Skin epidermis (tissue), 12 donors: Measurements from ENCODE around the gene UGT1A6.

ENCODE experiments used
- H3K27ac ChIP-seq, 21 experiments: fragments of 200-600 bp; sonication (generic) in 11 of 21; one replicate each; pipeline ENCODE4 v1.5.0; 2020; ENCODE audit warnings: mild to moderate bottlenecking in 3 of 21, inconsistent platforms in 2 of 21, moderate library complexity in 2 of 21
- H3K4me3 ChIP-seq, 7 experiments: fragments of 200-600 bp; sonication (generic) in 2 of 7; one replicate each; pipeline ENCODE4 v1.5.0; 2020; ENCODE audit warnings: inconsistent platforms in 2 of 7, mild to moderate bottlenecking in 2 of 7, moderate library complexity in 1 of 7

The UGT1A6 gene

DNA sequence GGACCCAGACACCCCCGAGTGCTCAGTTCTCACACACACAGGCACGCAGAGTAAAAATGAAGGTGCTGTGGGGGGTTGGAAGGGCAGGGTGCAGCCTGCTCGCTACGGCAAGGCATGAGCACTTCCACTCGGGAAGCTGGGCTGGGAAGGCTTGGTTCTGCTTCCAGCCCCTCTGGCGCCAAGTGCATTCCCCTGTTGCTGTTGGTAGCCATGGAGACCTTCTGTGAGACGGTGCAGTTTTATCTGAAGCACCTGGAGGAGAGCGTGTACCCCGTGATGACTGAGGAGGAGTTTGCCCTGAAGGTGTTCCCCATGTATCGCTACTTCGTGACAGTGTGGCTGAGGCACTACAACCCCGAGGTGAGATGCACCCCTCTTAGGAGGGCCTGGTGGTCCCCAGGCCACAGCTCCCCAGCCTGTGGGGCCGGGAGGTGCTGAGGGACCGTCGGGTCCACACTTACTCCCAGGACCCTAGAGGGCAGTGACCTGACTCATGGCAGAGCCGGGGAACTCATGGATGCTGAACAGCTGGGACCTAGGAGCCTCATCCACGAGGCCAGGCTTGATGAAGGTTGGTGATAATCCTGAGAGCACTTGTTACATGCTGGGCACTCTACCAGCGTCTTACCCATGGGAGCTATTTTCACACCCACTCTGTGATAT, 100.9 kb downstream of the UGT1A6 start:
- H3K4me3 ChIP-seq: no peak overlapping the region
- H3K27ac ChIP-seq: no peak overlapping the region

- Histone ChIP-seq H3K27ac (no peak overlapping the region), H3K4me3 (no peak overlapping the region)
Measured at GRCh38 chr2:233794128-233794658, 101.5 kb downstream of the UGT1A6 start.

DNA sequence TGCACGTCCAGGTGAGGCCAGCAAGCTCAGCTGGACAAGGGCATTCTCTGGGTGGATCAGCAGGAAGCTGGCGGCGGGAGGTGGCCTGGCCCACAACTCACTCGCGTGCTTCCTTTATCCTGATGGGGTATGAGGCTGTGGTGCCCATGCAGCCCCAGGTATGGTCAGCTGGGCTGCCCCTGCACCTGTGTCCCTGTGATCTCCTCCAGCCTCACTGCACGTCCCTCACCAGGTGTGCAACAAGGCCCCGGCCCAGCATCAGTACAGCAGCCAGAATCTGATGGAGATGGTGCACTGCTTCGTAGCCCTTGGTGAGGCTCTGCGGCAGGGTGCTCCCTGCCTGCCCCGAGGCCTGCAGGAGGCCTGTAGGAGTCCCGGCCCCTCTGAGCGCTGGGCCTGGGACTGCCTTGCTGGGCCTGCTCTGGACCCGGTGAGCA, 103.1 kb downstream of the UGT1A6 start:
- no peak overlapping the region for H3K4me3 ChIP-seq
- H3K27ac ChIP-seq: no peak overlapping the region

- Histone ChIP-seq H3K27ac (no peak overlapping the region), H3K4me3 (no peak overlapping the region)
Measured at GRCh38 chr2:233796254-233796653, 103.6 kb downstream of the UGT1A6 start.

DNA sequence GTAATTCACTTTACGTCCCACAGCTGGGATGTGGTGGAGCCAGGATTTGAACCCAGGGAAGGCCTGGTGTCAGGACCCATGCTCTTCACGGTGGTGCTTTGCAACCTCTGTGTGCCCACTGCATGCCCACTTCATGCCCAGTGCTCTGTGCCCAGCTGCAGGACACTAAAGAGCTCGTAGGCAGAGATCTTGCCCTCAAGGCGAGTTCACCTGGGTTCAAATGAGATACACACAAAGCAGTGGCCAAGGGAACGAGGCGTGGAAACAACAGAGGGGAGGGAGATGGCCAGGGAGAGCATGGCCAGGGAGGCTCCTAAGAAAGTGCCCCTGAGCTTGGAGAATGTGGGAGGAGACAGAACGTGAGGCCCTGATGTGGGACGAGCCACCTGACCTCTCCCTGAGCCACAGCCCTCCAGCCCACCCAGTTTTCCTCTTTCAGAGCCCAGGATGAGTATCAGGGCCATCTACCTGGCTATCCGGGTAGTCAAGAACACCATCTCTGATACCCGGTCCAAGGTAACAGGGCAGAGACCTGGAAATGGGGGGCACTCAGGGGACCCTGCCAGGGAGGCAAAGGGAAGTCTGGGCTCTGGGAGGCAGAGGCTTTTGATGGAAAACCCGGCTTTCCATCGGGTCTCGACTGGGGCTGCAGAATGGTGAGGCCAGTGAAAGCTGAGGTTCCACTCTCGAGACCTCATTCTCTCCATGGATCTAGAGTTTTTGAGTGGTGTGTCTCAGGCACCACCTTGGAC, 105.8 kb downstream of the UGT1A6 start:
- H3K27ac ChIP-seq: no peak overlapping the region
- no peak overlapping the region for H3K4me3 ChIP-seq

DNA sequence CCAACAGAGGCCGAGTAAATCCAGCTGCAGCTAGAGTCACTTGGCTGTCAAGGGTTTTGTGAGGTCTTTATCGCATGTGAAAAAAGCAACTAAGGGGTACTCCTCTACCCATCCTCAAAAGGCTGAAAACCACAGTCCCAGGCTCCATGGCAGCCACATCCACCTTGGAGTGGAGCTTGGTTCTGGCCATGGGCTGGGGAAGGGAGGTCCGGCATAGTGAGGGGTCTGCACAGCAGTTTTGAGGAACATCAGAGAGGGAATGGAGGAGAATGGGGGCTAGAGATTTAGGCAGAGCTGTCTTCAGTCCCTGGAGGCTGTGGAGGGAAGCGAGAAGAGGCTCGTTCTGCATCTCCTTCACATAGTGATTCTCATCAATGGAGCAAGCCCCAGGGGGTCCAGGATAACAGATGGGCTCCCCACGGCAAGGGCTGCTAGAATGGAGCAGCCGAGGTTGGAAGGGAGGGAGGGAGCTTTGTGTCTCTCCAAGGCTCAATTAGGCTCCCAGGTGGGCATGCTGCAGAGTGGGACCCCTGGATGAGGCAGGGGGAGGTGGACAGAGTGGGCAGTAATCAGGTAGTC, 106.5 kb downstream of the UGT1A6 start:
- no peak overlapping the region for H3K4me3 ChIP-seq
- H3K27ac ChIP-seq: no peak overlapping the region

- Histone ChIP-seq H3K27ac (no peak overlapping the region), H3K4me3 (no peak overlapping the region)
Measured at GRCh38 chr2:233799716-233800115, 107.0 kb downstream of the UGT1A6 start.

DNA sequence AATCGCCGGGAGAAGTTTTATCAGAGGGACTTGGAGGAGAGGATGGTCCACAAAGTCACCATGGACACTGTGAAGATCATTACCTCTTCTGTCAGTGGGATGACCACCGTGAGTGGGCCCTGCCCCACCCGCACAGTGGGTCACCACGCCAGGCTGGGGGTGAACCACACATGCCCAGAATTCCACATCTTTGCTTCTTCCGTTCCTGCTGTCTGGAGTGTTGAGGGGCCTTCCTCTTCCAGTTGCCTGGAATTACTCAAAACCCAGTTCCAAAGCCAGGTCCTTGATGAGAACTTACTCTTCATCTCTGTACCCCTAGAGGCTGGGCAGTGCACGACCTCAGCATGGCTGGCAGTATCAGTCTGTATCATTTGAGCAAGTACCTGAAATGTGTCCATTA, 107.5 kb downstream of the UGT1A6 start:
- H3K27ac ChIP-seq: no peak overlapping the region
- H3K4me3 ChIP-seq: no peak overlapping the region

DNA sequence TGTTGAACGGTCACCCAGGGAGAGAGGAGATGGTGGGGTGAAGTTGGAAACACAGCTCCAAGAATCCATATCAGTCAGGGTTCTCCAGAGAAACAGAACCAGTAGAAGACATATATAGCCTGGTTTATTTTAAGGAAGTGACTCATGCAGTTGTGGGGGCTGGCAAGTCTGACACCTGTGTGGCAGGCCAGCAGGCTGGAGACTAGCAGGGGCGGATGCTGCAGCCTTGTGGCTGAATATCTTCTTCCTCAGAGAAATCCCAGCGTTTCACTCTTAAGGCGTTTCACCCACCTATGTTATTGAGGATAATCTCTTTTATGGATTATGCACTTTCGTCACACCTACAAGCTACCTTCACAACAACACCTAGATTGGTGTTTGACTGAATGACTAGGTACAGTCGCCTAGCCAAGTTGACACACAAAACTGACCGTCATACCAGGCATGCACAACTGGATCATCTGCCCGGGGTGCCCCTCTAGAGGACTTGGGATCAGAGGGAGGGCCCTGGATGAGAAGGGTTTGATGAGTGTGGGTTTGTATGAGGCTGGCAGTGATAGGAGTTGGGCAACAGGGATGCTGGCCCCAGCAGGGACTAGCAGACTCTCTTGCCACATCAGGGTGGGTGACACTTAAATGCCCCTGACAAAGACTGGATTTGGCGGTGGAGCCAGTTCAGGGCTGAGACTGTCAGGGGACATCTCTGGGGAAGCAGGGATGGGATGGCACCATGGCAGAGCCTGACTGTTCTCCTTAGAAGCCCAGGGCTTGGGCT, 108.9 kb downstream of the UGT1A6 start:
- no peak overlapping the region for H3K27ac ChIP-seq

DNA sequence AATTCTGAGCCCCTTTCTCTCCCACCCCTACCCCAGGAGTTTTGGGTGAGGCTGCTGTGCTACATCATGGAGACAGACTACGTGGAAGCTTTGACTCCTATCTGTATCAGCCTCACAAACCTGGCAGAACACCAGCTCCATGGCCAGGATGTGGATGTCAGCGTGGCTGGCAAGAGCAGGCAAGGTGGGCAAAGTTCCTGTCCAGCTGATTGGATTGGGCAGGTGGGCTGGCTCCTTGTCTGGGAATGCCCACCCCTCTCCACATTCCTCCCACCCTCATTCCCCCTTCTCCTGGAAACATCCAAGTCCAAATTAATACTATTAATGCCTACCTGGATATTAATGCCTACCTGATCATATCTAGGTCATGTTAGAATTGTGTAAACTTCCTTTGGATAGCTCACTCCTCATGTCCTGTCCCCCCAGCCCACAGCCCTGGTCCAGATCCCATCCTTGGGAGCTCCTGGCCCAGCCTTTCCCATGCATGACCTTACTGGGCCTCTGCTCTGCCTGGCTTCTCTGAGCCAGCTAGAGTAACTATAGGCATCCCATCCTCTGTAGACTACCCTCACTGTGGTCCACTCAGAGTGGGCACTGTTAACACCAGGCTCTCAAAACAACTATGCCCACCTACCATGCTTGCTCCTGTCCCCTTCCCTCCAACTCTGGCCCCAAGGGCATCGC, 109.6 kb downstream of the UGT1A6 start:
- H3K27ac ChIP-seq: no peak overlapping the region
- H3K4me3 ChIP-seq: no peak overlapping the region

More for the DNA sequence above, 108.9 kb downstream of the UGT1A6 start:
- H3K4me3 ChIP-seq: no peak overlapping the region

DNA sequence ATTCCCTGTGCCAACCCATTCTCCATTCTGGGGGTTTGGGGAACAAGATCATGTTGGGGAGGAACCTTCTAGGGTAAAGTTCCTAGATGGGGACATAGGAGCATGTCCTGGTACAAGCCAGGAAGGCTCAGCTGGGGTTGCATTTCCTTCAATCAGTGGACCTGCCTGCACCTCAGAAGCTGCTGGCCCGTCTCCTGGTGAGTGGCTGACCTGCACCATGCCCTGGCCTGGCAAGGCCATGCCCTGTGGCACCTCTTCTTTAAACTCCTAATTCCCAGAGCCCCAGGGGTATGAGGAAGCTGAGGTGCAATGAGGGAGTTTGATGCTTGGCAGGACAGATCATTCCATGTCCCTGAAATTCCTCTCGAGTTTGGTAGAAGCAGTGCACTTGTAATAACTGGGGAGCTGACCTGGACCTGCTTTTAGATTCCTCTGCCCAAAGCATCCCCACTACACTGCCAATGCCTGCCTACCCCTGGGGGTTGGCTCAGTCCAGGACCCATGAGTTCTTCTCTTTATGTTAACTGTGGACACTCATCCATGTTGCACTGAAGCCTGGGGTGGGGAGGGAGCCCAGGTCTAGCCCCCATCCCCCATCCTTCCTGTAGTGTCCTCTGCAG, 110.7 kb downstream of the UGT1A6 start:
- H3K4me3 ChIP-seq: no peak overlapping the region
- H3K27ac ChIP-seq: no peak overlapping the region

DNA sequence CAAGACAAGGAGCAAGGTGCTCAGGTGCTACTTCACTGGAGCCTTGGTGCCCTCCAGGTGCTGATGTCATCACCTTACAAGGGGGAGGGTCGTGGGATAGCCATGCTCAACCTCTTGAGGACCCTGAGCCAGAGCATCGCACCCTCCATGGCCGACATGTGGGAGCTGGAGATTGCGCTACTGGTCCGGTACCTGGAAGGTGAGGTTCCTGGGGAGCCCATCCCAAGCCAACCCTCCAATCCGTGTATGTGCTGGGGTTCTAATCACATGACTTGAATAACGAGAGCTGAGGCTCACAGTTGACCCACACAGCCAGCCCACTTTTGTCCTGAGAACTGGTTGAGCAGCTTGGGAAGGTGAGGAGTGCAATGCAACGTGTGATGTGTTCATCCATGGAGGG, 111.3 kb downstream of the UGT1A6 start:
- Histone ChIP-seq H3K27ac (no peak overlapping the region), H3K4me3 (no peak overlapping the region)

DNA sequence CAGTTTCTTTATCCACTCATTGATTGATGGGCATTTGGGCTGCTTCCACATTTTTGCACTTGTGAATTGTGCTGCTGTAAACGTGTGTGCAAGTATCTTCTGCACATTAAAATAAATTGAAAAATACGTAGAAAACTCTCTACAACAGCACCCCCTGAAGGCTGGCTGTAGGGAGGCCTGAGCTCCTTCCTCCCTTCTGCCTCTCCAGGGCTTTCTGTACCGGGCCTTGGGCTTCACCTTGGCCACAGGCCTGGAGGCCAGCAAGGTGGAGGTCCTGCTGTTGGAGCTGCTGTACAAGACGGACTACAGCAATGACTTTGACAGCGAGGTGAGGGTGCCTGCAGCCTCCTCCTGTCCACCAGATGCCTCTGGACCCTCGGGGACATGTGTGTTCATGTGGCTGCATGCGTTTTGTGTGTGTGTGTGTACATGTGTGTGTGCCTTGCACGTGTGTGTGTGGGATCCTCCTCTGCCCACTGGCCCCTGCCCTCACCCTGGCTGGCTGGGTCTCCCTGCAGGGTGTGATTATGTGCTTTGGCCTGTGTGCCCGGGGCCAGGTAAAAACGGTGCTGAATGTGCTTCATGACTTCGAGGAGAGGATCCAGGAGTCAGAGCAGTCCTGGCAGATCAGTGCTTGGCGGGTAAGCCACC, 114.7 kb downstream of the UGT1A6 start:
- no peak overlapping the region for H3K27ac ChIP-seq
- H3K4me3 ChIP-seq: no peak overlapping the region

GRCh38 chr2:233807966-233808935, 115.6 kb downstream of the UGT1A6 start:
- Histone ChIP-seq H3K27ac (no peak overlapping the region), H3K4me3 (no peak overlapping the region)

GRCh38 chr2:233810385-233810784, 117.7 kb downstream of the UGT1A6 start:
- Histone ChIP-seq H3K27ac (no peak overlapping the region), H3K4me3 (no peak overlapping the region)

- Histone ChIP-seq H3K27ac (no peak overlapping the region), H3K4me3 (no peak overlapping the region)
Measured at GRCh38 chr2:233811087-233811486, 118.4 kb downstream of the UGT1A6 start.

DNA sequence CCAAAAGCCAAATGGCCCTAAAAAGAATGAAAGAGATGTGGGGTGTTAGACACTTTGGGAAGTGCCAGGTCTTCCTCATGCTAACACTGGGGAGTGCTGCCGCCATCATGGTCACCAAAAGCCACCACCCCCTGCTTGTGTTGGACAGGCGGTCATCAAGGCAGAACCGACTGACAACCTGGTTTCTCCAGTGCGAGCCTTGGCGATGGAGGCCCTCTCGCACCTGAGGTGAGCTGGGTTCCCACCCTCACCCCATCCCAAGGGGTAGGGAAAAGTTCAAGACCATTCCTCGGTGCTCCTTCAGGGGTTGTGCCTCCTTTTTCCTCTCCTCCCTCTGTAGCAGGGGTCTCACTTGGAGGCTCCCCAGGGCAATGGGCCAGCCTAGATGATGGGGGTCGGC, 119.0 kb downstream of the UGT1A6 start:
- no peak overlapping the region for H3K4me3 ChIP-seq
- H3K27ac ChIP-seq: no peak overlapping the region
